Occipital lobe (tissue), 2 donors: ENCODE measurements around the gene SHE. TPM values are rescaled to one million over a fixed set of nuclear protein-coding genes. Genes with fewer than 3 reads are reported as not detected.

Source experiments
- DNase-seq: peaks from one replicate; lab custom pipeline; 2025; lab: John Stamatoyannopoulos, UW
- total RNA-seq: library from RNA; depleted of rRNA; stranded (reverse); fragments of >200 nt; gene quantifications from one replicate; pipeline ENCODE4 v1.2.3, GENCODE V29; 2014

SHE gene
- total RNA-seq, 1 donor from 2014 or later: 2.0 TPM

GRCh38 chr1:154479764-154480421 lies 22.3 kb downstream of the SHE start:
- DNase-seq: peak; percentile 49

- DNase-seq: no peak
Observed at GRCh38 chr1:154478639-154479038, 23.6 kb downstream of the SHE start.

- DNase-seq: no peak
Observed at GRCh38 chr1:154478013-154478412, 24.2 kb downstream of the SHE start.

- no peak for DNase-seq
Observed at GRCh38 chr1:154476791-154477190, 25.4 kb downstream of the SHE start.

GRCh38 chr1:154474802-154475201 lies 27.4 kb downstream of the SHE start:
- peak; percentile 48 for DNase-seq

- no peak for DNase-seq
Observed at GRCh38 chr1:154471304-154471703, 30.9 kb downstream of the SHE start.

- DNase-seq: no peak
Observed at GRCh38 chr1:154469844-154470560, 32.2 kb downstream of the SHE start.

- no peak for DNase-seq
Observed at GRCh38 chr1:154468535-154469250, 33.5 kb downstream of the SHE start.

GRCh38 chr1:154467434-154468102 lies 34.6 kb downstream of the SHE start:
- DNase-seq: no peak

- DNase-seq: no peak
Observed at GRCh38 chr1:154466921-154467417, 35.2 kb downstream of the SHE start.

- no peak for DNase-seq
Observed at GRCh38 chr1:154466206-154466605, 36.0 kb downstream of the SHE start.

- no peak for DNase-seq
Observed at GRCh38 chr1:154465621-154466195, 36.5 kb downstream of the SHE start.

- no peak for DNase-seq
Observed at GRCh38 chr1:154463512-154463990, 38.7 kb downstream of the SHE start.

- no peak for DNase-seq
Observed at GRCh38 chr1:154460695-154461260, 41.4 kb downstream of the SHE start.

GRCh38 chr1:154459080-154459479 lies 43.1 kb downstream of the SHE start:
- DNase-seq: no peak

GRCh38 chr1:154456631-154457030 lies 45.6 kb downstream of the SHE start:
- no peak for DNase-seq

- no peak for DNase-seq
Observed at GRCh38 chr1:154454386-154455120, 47.7 kb downstream of the SHE start.

GRCh38 chr1:154453574-154454352 lies 48.4 kb downstream of the SHE start:
- DNase-seq: no peak

- no peak for DNase-seq
Observed at GRCh38 chr1:154453161-154453560, 49.1 kb downstream of the SHE start.
